Sigmoid colon (tissue), 4 donors: Measurements from ENCODE around the gene NELFB.

ENCODE experiments used
- CTCF ChIP-seq, 4 experiments: fragments of 450-650 bp in 3 of 4; fragments of 200-600 bp in 1 of 4; IDR thresholded peaks; one replicate each; pipeline ENCODE4 v1.5.1; 2016 to 2019; ENCODE audit warnings: antibody characterized with exemption in 4 of 4, mild to moderate bottlenecking in 3 of 4, moderate library complexity in 2 of 4
- EP300 ChIP-seq, 4 donors: sonication (generic); formaldehyde crosslinking; IDR thresholded peaks; one replicate each; pipeline ENCODE4 v1.6.1; 2017; ENCODE audit warnings: antibody characterized with exemption in 4 of 4
- POLR2A ChIP-seq, 2 donors: fragments of 450-650 bp; IDR thresholded peaks; one replicate each; pipeline ENCODE4 v1.6.1; 2016; ENCODE audit warnings: antibody characterized with exemption in 2 of 2, mild to moderate bottlenecking in 2 of 2, moderate library complexity in 2 of 2
- POLR2AphosphoS5 ChIP-seq, 4 donors: sonication (generic); formaldehyde crosslinking; IDR thresholded peaks; one replicate each; pipeline ENCODE4 v1.6.1; 2017; ENCODE audit warnings: antibody characterized with exemption in 4 of 4

- no peak for TF ChIP-seq CTCF (IDR thresholded peaks at IDR 0.05)
- TF ChIP-seq POLR2A (IDR thresholded peaks at IDR 0.05): no peak
- no peak for TF ChIP-seq POLR2AphosphoS5 (IDR thresholded peaks at IDR 0.05)
- no peak for TF ChIP-seq EP300 (IDR thresholded peaks at IDR 0.05)
These were observed 22.6 kb upstream of the NELFB start for GRCh38 chr9:137232510-137232909.
